Measurements from ENCODE around the gene PALMD.

The PALMD gene

GRCh38 chr1:99656701-99657100 is 10.8 kb downstream of the PALMD start:
- no peak overlapping the region for H3K27ac ChIP-seq
- DNase-seq (ENCODE audit: low read depth, low spot score) = no peak

- peak overlapping the region; percentile 69 for H3K27ac ChIP-seq
- no peak for DNase-seq (ENCODE audit: low read depth, low spot score)
These were observed 11.5 kb downstream of the PALMD start for GRCh38 chr1:99657213-99658030.

- DNase-seq (ENCODE audit: low read depth, low spot score) = no peak
These were observed 12.0 kb downstream of the PALMD start for GRCh38 chr1:99658031-99658290.

GRCh38 chr1:99659755-99660210 is 13.9 kb downstream of the PALMD start:
- DNase-seq (ENCODE audit: low read depth, low spot score) = peak; percentile 92
- no peak overlapping the region for H3K27ac ChIP-seq

More at GRCh38 chr1:99658031-99658290, 12.0 kb downstream of the PALMD start:
- H3K27ac ChIP-seq = peak overlapping the region; percentile 69

- no peak overlapping the region for H3K27ac ChIP-seq
- no peak for DNase-seq (ENCODE audit: low read depth, low spot score)
These were observed 14.6 kb downstream of the PALMD start for GRCh38 chr1:99660496-99660895.

GRCh38 chr1:99661780-99662179 is 15.9 kb downstream of the PALMD start:
- no peak for DNase-seq (ENCODE audit: low read depth, low spot score)
- H3K27ac ChIP-seq = no peak overlapping the region

GRCh38 chr1:99662539-99663080 is 16.7 kb downstream of the PALMD start:
- no peak for DNase-seq (ENCODE audit: low read depth, low spot score)

GRCh38 chr1:99663501-99663900 is 17.6 kb downstream of the PALMD start:
- DNase-seq (ENCODE audit: low read depth, low spot score) = no peak
- no peak overlapping the region for H3K27ac ChIP-seq

More at GRCh38 chr1:99662539-99663080, 16.7 kb downstream of the PALMD start:
- H3K27ac ChIP-seq = no peak overlapping the region

GRCh38 chr1:99665212-99665611 is 19.3 kb downstream of the PALMD start:
- H3K27ac ChIP-seq = no peak overlapping the region
- DNase-seq (ENCODE audit: low read depth, low spot score) = no peak

- DNase-seq (ENCODE audit: low read depth, low spot score) = no peak
- H3K27ac ChIP-seq = no peak overlapping the region
These were observed 23.5 kb downstream of the PALMD start for GRCh38 chr1:99669376-99669775.

- H3K27ac ChIP-seq = no peak overlapping the region
- no peak for DNase-seq (ENCODE audit: low read depth, low spot score)
These were observed 23.9 kb downstream of the PALMD start for GRCh38 chr1:99669821-99670220.

- DNase-seq (ENCODE audit: low read depth, low spot score) = no peak
- H3K27ac ChIP-seq = no peak overlapping the region
These were observed 24.7 kb downstream of the PALMD start for GRCh38 chr1:99670583-99670982.

- no peak overlapping the region for H3K27ac ChIP-seq
- no peak for DNase-seq (ENCODE audit: low read depth, low spot score)
These were observed 26.1 kb downstream of the PALMD start for GRCh38 chr1:99672038-99672437.

- no peak for DNase-seq (ENCODE audit: low read depth, low spot score)
- no peak overlapping the region for H3K27ac ChIP-seq
These were observed 26.8 kb downstream of the PALMD start for GRCh38 chr1:99672530-99673213.

- DNase-seq (ENCODE audit: low read depth, low spot score) = no peak
- H3K27ac ChIP-seq = no peak overlapping the region
These were observed 27.4 kb downstream of the PALMD start for GRCh38 chr1:99673315-99673714.

GRCh38 chr1:99674115-99675064 is 28.5 kb downstream of the PALMD start:
- DNase-seq (ENCODE audit: low read depth, low spot score) = no peak
- H3K27ac ChIP-seq = no peak overlapping the region

- no peak for DNase-seq (ENCODE audit: low read depth, low spot score)
- H3K27ac ChIP-seq = no peak overlapping the region
These were observed 29.4 kb downstream of the PALMD start for GRCh38 chr1:99675292-99675691.

- no peak for DNase-seq (ENCODE audit: low read depth, low spot score)
- H3K27ac ChIP-seq = no peak overlapping the region
These were observed 30.1 kb downstream of the PALMD start for GRCh38 chr1:99675994-99676393.

- DNase-seq (ENCODE audit: low read depth, low spot score) = no peak
- H3K27ac ChIP-seq = no peak overlapping the region
These were observed 31.0 kb downstream of the PALMD start for GRCh38 chr1:99676876-99677275.

- no peak for DNase-seq (ENCODE audit: low read depth, low spot score)
- H3K27ac ChIP-seq = no peak overlapping the region
These were observed 31.5 kb downstream of the PALMD start for GRCh38 chr1:99677416-99677815.

Measured in epithelial cell of prostate (primary cell).